Stimulated activated CD8-positive, alpha-beta memory T cell treated with anti-CD3 and anti-CD28 coated beads, Interleukin-2, amount 100 ng/mL, for 1 hour (primary cell): Measurements from ENCODE around the gene TLR4.

Experiments
- DNase-seq, 2 donors: peaks; one replicate each; pipeline ENCODE4 v3.0.0-alpha.2; 2020; ENCODE audit warnings: low read depth in 2 of 2

TLR4 gene

GRCh38 chr9:117715411-117715989, 11.3 kb downstream of the TLR4 start:
- DNase-seq = no peak

- DNase-seq = no peak
Measured at GRCh38 chr9:117718085-117718484, 13.9 kb downstream of the TLR4 start.

DNA sequence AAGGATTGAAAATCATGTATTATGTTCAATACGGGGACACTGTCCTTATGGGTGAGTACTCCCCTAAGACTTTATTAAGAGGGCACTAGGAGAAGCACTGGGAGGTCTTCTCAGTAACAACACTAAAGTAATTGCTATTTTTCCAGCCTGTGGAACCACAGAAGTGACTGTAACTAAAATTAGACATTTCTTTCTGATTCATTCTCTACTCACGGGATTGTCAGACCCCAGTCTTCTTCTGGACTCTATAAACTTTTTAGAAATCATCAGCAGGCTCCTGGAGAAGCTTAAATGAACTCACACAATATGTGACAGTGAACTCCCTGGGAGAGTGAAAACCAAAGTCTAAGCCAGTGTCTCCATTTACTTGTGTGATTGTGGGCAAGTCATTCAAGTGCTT, 14.5 kb downstream of the TLR4 start:
- DNase-seq = no peak

DNA sequence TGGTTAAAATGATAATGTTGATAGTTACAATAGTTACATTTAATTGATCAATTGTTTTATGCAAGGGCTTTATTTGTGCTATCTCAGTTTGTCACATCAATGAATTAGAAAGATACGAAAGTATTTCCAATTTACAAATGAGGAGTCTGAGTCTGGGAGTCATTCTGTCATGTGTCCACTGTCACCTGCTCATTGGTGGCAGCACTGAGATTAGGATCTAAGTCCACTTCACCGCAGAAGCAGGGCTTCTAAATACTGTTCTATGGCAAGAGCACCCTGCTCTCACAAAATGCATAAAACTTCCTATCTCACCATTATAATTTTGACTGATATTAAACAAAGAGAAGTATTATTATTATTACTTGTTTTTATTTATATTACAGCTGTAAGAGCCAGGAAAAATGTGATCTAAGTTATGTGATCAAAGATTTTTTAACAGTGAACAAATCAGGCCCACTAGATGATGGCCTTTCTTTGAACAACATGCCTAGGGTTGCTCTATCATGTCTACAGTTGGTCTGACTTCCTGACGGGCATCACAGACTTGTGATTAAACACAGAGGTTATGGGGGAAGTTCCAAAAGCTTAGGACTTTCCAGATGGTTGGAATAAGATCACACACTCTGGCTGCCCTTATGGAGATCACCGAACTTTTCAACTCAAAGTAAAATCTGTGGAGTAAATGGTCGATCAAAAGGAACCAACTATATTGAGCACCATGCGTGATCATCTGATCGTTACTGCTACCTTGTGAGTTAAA, 15.1 kb downstream of the TLR4 start:
- DNase-seq = no peak

GRCh38 chr9:117720066-117720465, 15.9 kb downstream of the TLR4 start:
- no peak for DNase-seq

GRCh38 chr9:117720555-117720954, 16.4 kb downstream of the TLR4 start:
- DNase-seq = no peak

GRCh38 chr9:117720987-117721386, 16.8 kb downstream of the TLR4 start:
- no peak for DNase-seq

DNA sequence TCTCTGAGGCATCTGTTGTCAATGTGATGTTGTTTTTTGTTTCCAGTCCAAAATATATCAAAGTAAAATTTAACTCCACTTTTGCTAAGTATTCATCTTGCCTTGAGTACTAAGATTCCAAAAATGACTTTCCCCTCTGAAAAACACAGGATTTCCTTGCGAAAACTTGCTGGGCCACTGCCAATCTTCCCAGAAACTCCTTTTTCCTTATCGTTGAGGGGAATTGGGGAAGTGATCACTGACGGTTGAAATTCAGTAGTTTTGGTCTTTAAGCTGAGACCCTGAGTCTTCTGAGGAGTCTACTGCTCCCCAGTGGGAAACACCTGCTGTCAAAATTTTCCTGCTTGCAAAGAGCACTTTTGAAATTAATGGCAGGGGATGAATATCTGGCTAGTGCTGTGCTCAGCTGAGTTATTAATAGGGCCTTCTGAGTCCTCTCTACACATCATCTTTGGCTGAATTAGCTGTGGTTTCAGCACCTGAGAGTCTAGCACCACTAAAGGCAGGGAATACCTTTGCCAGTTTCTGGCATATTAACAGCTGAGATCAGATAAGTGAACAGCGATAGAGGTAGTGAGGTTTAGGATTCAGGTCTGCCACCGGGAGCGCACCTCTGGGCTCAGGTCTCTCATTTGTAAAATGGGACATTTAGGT, 18.0 kb downstream of the TLR4 start:
- DNase-seq = no peak

GRCh38 chr9:117723986-117724625, 19.9 kb downstream of the TLR4 start:
- DNase-seq = no peak

DNA sequence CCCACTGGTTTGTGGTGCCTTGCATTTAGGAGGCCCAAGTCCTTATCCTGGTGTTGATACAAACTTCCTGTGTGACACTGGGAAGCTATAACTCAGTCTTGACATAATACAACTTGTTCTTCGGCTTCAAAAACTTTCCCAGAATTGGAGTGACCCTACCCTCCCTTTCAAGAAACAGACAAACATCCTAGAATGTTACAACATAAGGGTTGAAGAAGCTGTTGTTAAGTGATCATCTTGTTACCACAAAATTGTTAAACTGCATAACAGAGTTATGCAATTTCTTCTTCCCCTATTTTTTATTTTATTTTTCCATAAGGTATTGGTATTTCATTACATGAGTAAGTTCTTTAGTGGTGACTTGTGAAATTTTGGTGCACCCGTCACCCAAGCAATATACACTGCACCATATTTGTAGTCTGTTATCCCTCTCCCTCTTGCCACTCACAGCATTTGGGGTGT, 21.3 kb downstream of the TLR4 start:
- no peak for DNase-seq

GRCh38 chr9:117729375-117729774, 25.2 kb downstream of the TLR4 start:
- DNase-seq = no peak

GRCh38 chr9:117732494-117732893, 28.3 kb downstream of the TLR4 start:
- DNase-seq = no peak

DNA sequence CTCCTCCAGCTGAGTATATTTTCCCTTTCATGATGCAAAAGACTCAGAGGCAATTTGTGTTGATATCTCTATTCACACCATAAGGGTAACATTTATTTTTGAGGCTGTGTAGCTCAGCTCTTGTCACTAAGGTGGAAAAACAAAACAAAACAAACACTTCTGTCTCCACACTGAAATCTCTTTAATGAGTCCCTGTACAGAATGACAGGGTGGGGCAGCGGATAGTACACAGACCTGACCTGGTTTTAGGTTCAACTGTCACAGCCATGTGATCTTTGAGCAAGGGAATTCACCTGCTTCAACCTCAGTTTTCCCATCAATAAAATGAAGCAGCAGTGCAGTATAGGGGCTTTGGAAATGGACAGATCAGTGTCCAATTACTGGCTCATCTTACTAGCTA, 29.3 kb downstream of the TLR4 start:
- DNase-seq = no peak

- no peak for DNase-seq
Measured at GRCh38 chr9:117734082-117734481, 29.9 kb downstream of the TLR4 start.

- no peak for DNase-seq
Measured at GRCh38 chr9:117734523-117735314, 30.5 kb downstream of the TLR4 start.

GRCh38 chr9:117737721-117738226, 33.6 kb downstream of the TLR4 start:
- no peak for DNase-seq

GRCh38 chr9:117739206-117739605, 35.0 kb downstream of the TLR4 start:
- no peak for DNase-seq

GRCh38 chr9:117739624-117740347, 35.6 kb downstream of the TLR4 start:
- no peak for DNase-seq

DNA sequence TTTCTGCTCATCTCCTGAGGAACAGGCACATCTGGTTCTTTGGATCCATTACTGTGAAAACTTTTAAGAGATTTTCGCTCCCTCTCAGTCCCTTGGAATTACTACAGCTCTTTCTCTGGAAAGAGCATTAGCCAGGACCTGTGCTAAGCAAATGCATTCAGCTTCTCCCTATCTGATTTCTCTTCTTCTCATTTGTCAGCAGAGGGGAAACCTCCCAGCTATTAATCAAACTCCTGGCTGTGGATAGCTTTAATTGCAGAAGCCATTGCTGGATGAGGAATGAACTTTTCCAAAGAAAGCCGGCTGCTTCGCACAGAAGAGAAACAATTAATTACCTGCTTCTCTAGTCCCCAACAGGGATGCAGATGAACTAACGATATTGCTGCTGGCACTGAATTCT, 37.9 kb downstream of the TLR4 start:
- DNase-seq = no peak

GRCh38 chr9:117744369-117744768, 40.2 kb downstream of the TLR4 start:
- DNase-seq = no peak

DNA sequence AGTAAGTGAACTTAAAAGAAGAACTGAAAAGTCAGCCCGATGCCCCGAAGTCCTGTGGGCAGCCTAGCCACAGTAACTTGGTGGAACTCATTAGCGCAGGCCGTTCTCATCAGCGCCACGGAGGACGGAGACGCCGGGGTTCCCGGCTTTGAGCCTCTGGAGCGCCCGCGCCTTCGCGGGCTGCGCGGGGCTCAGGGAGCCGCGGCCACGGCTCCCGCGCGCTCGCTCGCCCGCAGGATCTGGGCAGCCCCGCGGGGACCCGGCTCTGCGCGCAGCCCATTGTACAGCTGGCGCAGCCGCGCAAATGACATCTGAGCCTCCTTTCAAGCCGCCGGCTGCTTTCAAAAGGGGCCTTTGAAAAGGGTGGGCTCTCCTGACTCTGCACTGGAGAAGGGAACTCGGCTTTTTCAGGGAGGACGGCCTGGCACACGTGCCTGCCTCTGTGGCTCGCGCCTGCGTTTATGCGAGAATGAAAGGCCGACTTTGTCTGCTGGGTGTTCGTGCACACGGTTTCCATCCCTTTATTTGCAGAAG, 40.7 kb downstream of the TLR4 start:
- no peak for DNase-seq
